ENCODE measurements around the gene CBY2.
"Not testable (repeated sequence)": the region's sequence is repeated elsewhere in the genome, so short reads cannot be mapped to it uniquely, and the experiment has no call there.

The CBY2 gene

GRCh38 chr13:45662162-45662561 is 40.0 kb upstream of the CBY2 start:
- H3K27me3 ChIP-seq = no peaks in the 10 kb centered on the region
- no peaks in the 10 kb centered on the region for H3K9me3 ChIP-seq
- no peak overlapping the region for H3K4me3 ChIP-seq (ENCODE audit: low read depth in 1 of 2, low read length in 1 of 2)
- no peak overlapping the region for H3K27ac ChIP-seq
- TF ChIP-seq CTCF (IDR thresholded peaks at IDR 0.05) = no peak
- no peaks in the 10 kb centered on the region for H3K36me3 ChIP-seq
- H3K4me1 ChIP-seq (ENCODE audit: control insufficient read depth in 1 of 2, insufficient read depth in 1 of 2, low read depth in 1 of 2, low read length in 1 of 2) = no peaks in the 10 kb centered on the region

- not testable (repeated sequence) for H3K27me3 ChIP-seq; H3K4me1 ChIP-seq (ENCODE audit: control insufficient read depth in 1 of 2, insufficient read depth in 1 of 2, low read depth in 1 of 2, low read length in 1 of 2); H3K4me3 ChIP-seq (ENCODE audit: low read depth in 1 of 2, low read length in 1 of 2); H3K9me3 ChIP-seq; H3K27ac ChIP-seq; H3K36me3 ChIP-seq
These were observed 39.2 kb upstream of the CBY2 start for GRCh38 chr13:45662903-45663302.

- not testable (repeated sequence) for H3K36me3 ChIP-seq; H3K27ac ChIP-seq; H3K4me1 ChIP-seq (ENCODE audit: control insufficient read depth in 1 of 2, insufficient read depth in 1 of 2, low read depth in 1 of 2, low read length in 1 of 2); H3K27me3 ChIP-seq; H3K4me3 ChIP-seq (ENCODE audit: low read depth in 1 of 2, low read length in 1 of 2); H3K9me3 ChIP-seq
These were observed 32.5 kb upstream of the CBY2 start for GRCh38 chr13:45669626-45670025.

- H3K27ac ChIP-seq = no peak overlapping the region
- H3K36me3 ChIP-seq = no peaks in the 10 kb centered on the region
- no peaks in the 10 kb centered on the region for H3K4me1 ChIP-seq (ENCODE audit: control insufficient read depth in 1 of 2, insufficient read depth in 1 of 2, low read depth in 1 of 2, low read length in 1 of 2)
- H3K9me3 ChIP-seq = no peaks in the 10 kb centered on the region
- TF ChIP-seq CTCF (IDR thresholded peaks at IDR 0.05) = no peak
- no peak overlapping the region for H3K4me3 ChIP-seq (ENCODE audit: low read depth in 1 of 2, low read length in 1 of 2)
- no peaks in the 10 kb centered on the region for H3K27me3 ChIP-seq
These were observed 31.8 kb upstream of the CBY2 start for GRCh38 chr13:45670189-45670885.

- no peaks in the 10 kb centered on the region for H3K27me3 ChIP-seq
These were observed 27.2 kb upstream of the CBY2 start for GRCh38 chr13:45674908-45675307.

GRCh38 chr13:45678282-45678681 is 23.8 kb upstream of the CBY2 start:
- H3K9me3 ChIP-seq = no peaks in the 10 kb centered on the region
- H3K4me1 ChIP-seq (ENCODE audit: control insufficient read depth in 1 of 2, insufficient read depth in 1 of 2, low read depth in 1 of 2, low read length in 1 of 2) = no peaks in the 10 kb centered on the region
- no peak overlapping the region for H3K4me3 ChIP-seq (ENCODE audit: low read depth in 1 of 2, low read length in 1 of 2)
- H3K36me3 ChIP-seq = no peaks in the 10 kb centered on the region
- TF ChIP-seq CTCF (IDR thresholded peaks at IDR 0.05) = no peak
- no peak overlapping the region for H3K27ac ChIP-seq
- no peaks in the 10 kb centered on the region for H3K27me3 ChIP-seq

More at GRCh38 chr13:45674908-45675307, 27.2 kb upstream of the CBY2 start:
- H3K4me3 ChIP-seq (ENCODE audit: low read depth in 1 of 2, low read length in 1 of 2) = no peak overlapping the region
- no peaks in the 10 kb centered on the region for H3K9me3 ChIP-seq
- H3K4me1 ChIP-seq (ENCODE audit: control insufficient read depth in 1 of 2, insufficient read depth in 1 of 2, low read depth in 1 of 2, low read length in 1 of 2) = no peaks in the 10 kb centered on the region
- no peak for TF ChIP-seq CTCF (IDR thresholded peaks at IDR 0.05)
- H3K36me3 ChIP-seq = no peaks in the 10 kb centered on the region
- no peak overlapping the region for H3K27ac ChIP-seq
